NCI-H774 (cell line): ENCODE results near the gene DAGLA.

Experiments
- DNase-seq: peaks from one replicate; lab custom pipeline; 2025; lab: John Stamatoyannopoulos, UW

DAGLA gene

GRCh38 chr11:61747192-61747966 is 67.2 kb downstream of the DAGLA start:
- peak; percentile 59 for DNase-seq

- no peak for DNase-seq
Observed at GRCh38 chr11:61747967-61748285, 67.7 kb downstream of the DAGLA start.

GRCh38 chr11:61749591-61750217 is 69.5 kb downstream of the DAGLA start:
- no peak for DNase-seq

- DNase-seq: no peak
Observed at GRCh38 chr11:61750631-61751273, 70.6 kb downstream of the DAGLA start.

GRCh38 chr11:61751384-61751783 is 71.2 kb downstream of the DAGLA start:
- DNase-seq: no peak

GRCh38 chr11:61752117-61752924 is 72.1 kb downstream of the DAGLA start, which contains the start of gene MYRF:
Gene MYRF, plus strand, starts transcription at chr11:61752636. Its CDS starts 109 bp downstream, at chr11:61752745.
- DNase-seq: peak; percentile 19

- DNase-seq: no peak
Observed at GRCh38 chr11:61752925-61753521, 72.8 kb downstream of the DAGLA start.

GRCh38 chr11:61753672-61754071 is 73.5 kb downstream of the DAGLA start:
- no peak for DNase-seq

- DNase-seq: no peak
Observed at GRCh38 chr11:61754534-61755482, 74.6 kb downstream of the DAGLA start.

- DNase-seq: no peak
Observed at GRCh38 chr11:61756147-61756451, 75.9 kb downstream of the DAGLA start.

- DNase-seq: no peak
Observed at GRCh38 chr11:61756452-61757212, 76.4 kb downstream of the DAGLA start.

- no peak for DNase-seq
Observed at GRCh38 chr11:61757213-61757862, 77.1 kb downstream of the DAGLA start.

GRCh38 chr11:61760946-61761345 is 80.8 kb downstream of the DAGLA start:
- no peak for DNase-seq

GRCh38 chr11:61761440-61762222 is 81.4 kb downstream of the DAGLA start:
- DNase-seq: no peak

- DNase-seq: no peak
Observed at GRCh38 chr11:61762223-61762615, 82.0 kb downstream of the DAGLA start.

- no peak for DNase-seq
Observed at GRCh38 chr11:61762798-61763197, 82.6 kb downstream of the DAGLA start.

- DNase-seq: no peak
Observed at GRCh38 chr11:61763930-61764605, 83.9 kb downstream of the DAGLA start.

- DNase-seq: no peak
Observed at GRCh38 chr11:61764606-61765260, 84.5 kb downstream of the DAGLA start.
